SK-N-SH (cell line): ENCODE measurements around the gene RPS3A.

Source experiments
- CTCF ChIP-seq: fragments of 200-600 bp; sonication (generic); IDR thresholded peaks from 2 replicates; pipeline ENCODE4 v1.6.1; 2017; ENCODE audit warnings: antibody characterized with exemption, mild to moderate bottlenecking, moderate library complexity
- ELF1 ChIP-seq: IDR thresholded peaks from 2 replicates; pipeline ENCODE4 v1.4.0; 2012
- EZH2phosphoT487 ChIP-seq: fragments of 200-600 bp; sonication (generic); IDR thresholded peaks from 2 replicates; pipeline ENCODE4 v1.6.1; 2017; ENCODE audit warnings: low read depth, mixed run types, mild to moderate bottlenecking, antibody characterized with exemption, moderate library complexity, borderline replicate concordance
- FOSL2 ChIP-seq: IDR thresholded peaks from 2 replicates; pipeline ENCODE4 v1.4.0; 2012; ENCODE audit warnings: low read depth, mild to moderate bottlenecking, moderate library complexity, borderline replicate concordance
- FOXM1 ChIP-seq: IDR thresholded peaks from 2 replicates; pipeline ENCODE4 v1.4.0; 2012; ENCODE audit warnings: low read depth, mild to moderate bottlenecking
- IRF3 ChIP-seq: fragments of 150-350 bp; IDR thresholded peaks from 2 replicates; pipeline ENCODE4 v1.6.1; 2016; ENCODE audit warnings: mild to moderate bottlenecking, low read depth, low read length
- MAX ChIP-seq: IDR thresholded peaks from 2 replicates; pipeline ENCODE4 v1.4.0; 2012; ENCODE audit warnings: low read depth
- SMC3 ChIP-seq: IDR thresholded peaks from 2 replicates; pipeline ENCODE4 v1.6.1; 2012; ENCODE audit warnings: low read depth, low read length, improper control_type of control experiment
- TF ChIP-seq, protein P1 (sequence below): IDR thresholded peaks from 2 replicates; pipeline ENCODE4 v1.4.0; 2012; ENCODE audit warnings: low read depth, borderline replicate concordance

GRCh38 chr4:151055539-151055938 is 43.9 kb upstream of the RPS3A start:
- TF ChIP-seq CTCF (no peak), MAX (no peak), FOSL2 (no peak), FOXM1 (no peak), EZH2phosphoT487 (no peak), SMC3 (no peak), IRF3 (no peak), ELF1 (no peak)
- TF ChIP-seq, protein P1, sequence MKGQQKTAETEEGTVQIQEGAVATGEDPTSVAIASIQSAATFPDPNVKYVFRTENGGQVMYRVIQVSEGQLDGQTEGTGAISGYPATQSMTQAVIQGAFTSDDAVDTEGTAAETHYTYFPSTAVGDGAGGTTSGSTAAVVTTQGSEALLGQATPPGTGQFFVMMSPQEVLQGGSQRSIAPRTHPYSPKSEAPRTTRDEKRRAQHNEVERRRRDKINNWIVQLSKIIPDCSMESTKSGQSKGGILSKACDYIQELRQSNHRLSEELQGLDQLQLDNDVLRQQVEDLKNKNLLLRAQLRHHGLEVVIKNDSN, result no peak
